ENCODE measurements around the gene PAXIP1.

PAXIP1 gene

DNA sequence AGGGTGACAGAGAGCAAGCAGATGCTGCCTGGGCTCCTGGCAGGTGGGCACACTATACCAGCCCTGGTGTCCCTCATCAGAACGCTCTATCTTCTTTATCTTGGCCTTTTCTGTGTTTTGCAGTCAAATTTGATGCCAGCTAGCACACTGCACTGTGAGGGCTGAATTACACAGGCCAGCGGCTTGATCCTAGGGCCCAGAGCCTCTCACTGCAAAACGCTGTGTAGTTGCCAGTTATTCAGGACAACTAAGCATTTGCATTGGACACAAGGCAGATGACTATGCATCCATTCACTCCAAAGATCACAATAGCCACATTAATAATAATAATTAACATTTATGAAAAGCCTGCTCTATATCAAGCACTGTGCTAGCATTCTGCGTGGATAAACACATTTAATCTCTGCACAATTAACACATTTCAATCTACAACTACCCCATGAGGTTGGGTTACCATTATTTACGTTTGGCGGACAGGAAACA is 100.3 kb downstream of the PAXIP1 start:
- H3K4me1 ChIP-seq (ENCODE audit: control insufficient read depth, insufficient read depth, low read length), result no peaks in the 10 kb centered on the region
- no peak overlapping the region for H3K27ac ChIP-seq (ENCODE audit: low read depth, low read length)
- no peaks in the 10 kb centered on the region for H3K27me3 ChIP-seq (ENCODE audit: control insufficient read depth, insufficient read depth, low read length)
- peaks cover 2% of the 10 kb centered on the region; the same call in 1 of the 2 replicates for H3K9me3 ChIP-seq (ENCODE audit: control insufficient read depth, insufficient read depth, low read length)
- no peak overlapping the region for H3K4me3 ChIP-seq (ENCODE audit: low read depth, low read length)
- H3K36me3 ChIP-seq (ENCODE audit: control insufficient read depth, insufficient read depth, low read length), result no peaks in the 10 kb centered on the region
- H3K9ac ChIP-seq (ENCODE audit: low read depth, low read length), result no peak overlapping the region

DNA sequence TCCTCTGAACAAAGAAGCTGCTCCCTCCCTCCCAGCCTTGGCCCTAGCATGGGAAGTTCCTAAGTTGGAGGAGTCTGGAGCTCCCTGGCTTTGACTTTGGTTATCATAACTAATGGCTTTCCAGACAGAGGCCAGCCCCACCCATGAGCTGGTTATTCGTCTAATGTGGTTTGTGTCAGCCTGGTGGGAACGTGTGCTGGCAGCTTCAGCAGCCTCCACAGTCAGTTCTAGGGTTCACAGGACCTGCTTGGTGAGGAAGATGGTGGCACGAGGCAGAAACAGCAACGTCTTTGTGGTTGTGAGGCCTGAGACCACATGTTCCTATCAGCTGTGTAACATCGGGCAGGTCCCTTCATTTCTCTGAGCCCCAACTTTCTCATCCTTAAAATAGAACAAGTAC is 103.1 kb downstream of the PAXIP1 start:
- Histone ChIP-seq H3K9ac (ENCODE audit: low read depth, low read length) (no peak overlapping the region), H3K4me1 (ENCODE audit: control insufficient read depth, insufficient read depth, low read length) (no peaks in the 10 kb centered on the region), H3K27ac (ENCODE audit: low read depth, low read length) (no peak overlapping the region), H3K27me3 (ENCODE audit: control insufficient read depth, insufficient read depth, low read length) (no peaks in the 10 kb centered on the region), H3K4me3 (ENCODE audit: low read depth, low read length) (no peak overlapping the region), H3K9me3 (ENCODE audit: control insufficient read depth, insufficient read depth, low read length) (no peaks in the 10 kb centered on the region), H3K36me3 (ENCODE audit: control insufficient read depth, insufficient read depth, low read length) (no peaks in the 10 kb centered on the region)

DNA sequence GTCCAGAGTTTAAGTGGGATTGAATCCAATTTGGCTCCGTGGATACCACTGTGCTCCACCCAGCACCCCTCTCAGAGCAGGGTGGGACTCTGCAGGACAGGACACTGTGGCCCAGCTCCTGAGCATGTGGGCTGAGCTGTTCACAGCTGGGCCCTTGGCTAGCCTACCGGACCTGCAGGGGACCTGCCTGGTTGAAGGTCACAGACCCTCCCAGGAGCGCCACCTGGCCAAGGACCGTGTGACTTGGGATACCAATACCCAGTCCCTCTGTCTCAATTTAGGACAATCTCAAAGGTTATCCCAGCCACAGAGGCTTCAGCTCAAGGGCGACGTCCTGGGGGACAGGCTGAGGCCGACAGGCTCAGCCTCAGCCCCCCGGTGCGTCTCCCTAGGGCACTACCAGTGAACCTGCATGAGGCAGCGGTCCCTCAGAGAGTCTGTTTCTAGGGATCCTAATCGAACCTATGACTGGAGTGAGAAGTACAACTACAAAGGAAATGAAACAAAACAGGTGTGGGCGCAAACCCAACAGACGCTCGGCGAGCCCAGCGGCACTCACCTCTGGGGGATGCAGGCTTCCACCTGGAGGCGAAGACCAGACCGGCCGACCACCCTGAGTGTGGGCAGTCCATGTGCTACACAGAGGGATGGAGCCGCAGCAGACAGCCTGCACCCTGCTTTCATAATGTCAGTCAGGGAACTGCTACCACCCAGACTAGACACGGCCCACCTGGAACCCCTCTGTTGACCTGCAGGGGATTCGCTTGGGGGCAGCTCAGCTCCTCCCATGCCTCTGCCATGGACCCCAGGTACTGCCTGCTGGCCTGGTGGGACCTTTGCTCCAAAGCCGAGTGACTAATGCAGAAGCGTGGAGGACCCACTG is 103.7 kb downstream of the PAXIP1 start:
- Histone ChIP-seq H3K9ac (ENCODE audit: low read depth, low read length) (no peak overlapping the region), H3K36me3 (ENCODE audit: control insufficient read depth, insufficient read depth, low read length) (no peaks in the 10 kb centered on the region), H3K4me3 (ENCODE audit: low read depth, low read length) (no peak overlapping the region), H3K27ac (ENCODE audit: low read depth, low read length) (no peak overlapping the region), H3K27me3 (ENCODE audit: control insufficient read depth, insufficient read depth, low read length) (no peaks in the 10 kb centered on the region), H3K4me1 (ENCODE audit: control insufficient read depth, insufficient read depth, low read length) (no peaks in the 10 kb centered on the region), H3K9me3 (ENCODE audit: control insufficient read depth, insufficient read depth, low read length) (no peaks in the 10 kb centered on the region)

DNA sequence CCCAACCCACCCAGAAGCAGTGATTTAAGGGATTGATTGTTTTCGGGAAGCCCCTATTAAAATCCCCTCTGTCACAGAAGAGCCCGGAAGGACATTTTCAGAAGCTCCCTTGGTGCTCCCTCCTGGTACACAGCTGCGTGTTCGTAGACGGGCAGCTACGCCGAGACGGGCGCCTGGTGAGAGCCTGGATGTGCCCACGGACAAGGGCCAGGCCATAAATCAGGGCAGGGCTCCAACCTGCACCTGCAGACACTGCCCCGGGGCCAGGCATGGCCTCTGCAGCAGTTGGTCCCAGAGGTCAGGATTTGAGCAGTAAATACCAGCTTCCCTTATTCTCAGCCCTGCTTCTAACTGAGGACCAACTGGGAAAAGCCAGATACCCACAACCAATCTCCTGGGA is 106.8 kb downstream of the PAXIP1 start:
- H3K9me3 ChIP-seq (ENCODE audit: control insufficient read depth, insufficient read depth, low read length), result no peaks in the 10 kb centered on the region
- H3K4me3 ChIP-seq (ENCODE audit: low read depth, low read length), result no peak overlapping the region
- H3K9ac ChIP-seq (ENCODE audit: low read depth, low read length), result no peak overlapping the region
- no peak overlapping the region for H3K27ac ChIP-seq (ENCODE audit: low read depth, low read length)
- H3K4me1 ChIP-seq (ENCODE audit: control insufficient read depth, insufficient read depth, low read length), result no peaks in the 10 kb centered on the region
- no peaks in the 10 kb centered on the region for H3K27me3 ChIP-seq (ENCODE audit: control insufficient read depth, insufficient read depth, low read length)
- H3K36me3 ChIP-seq (ENCODE audit: control insufficient read depth, insufficient read depth, low read length), result no peaks in the 10 kb centered on the region

Data from HUES48 (cell line).